Measurements from ENCODE around the gene TNFRSF1A.

GRCh38 chr12:6369916-6370575 lies 28.2 kb upstream of the TNFRSF1A start:
- no peak for TF ChIP-seq MAFK (IDR thresholded peaks at IDR 0.05; ENCODE audit: low read length)
- no peak for TF ChIP-seq BACH1 (tag; IDR thresholded peaks at IDR 0.05)
- TF ChIP-seq, protein P1, sequence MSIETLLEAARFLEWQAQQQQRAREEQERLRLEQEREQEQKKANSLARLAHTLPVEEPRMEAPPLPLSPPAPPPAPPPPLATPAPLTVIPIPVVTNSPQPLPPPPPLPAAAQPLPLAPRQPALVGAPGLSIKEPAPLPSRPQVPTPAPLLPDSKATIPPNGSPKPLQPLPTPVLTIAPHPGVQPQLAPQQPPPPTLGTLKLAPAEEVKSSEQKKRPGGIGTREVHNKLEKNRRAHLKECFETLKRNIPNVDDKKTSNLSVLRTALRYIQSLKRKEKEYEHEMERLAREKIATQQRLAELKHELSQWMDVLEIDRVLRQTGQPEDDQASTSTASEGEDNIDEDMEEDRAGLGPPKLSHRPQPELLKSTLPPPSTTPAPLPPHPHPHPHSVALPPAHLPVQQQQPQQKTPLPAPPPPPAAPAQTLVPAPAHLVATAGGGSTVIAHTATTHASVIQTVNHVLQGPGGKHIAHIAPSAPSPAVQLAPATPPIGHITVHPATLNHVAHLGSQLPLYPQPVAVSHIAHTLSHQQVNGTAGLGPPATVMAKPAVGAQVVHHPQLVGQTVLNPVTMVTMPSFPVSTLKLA (conservative IDR thresholded peaks at IDR 0.05) = no peak
- no peak for TF ChIP-seq DPF2 (IDR thresholded peaks at IDR 0.05)
- TF ChIP-seq CHD1 (IDR thresholded peaks at IDR 0.05; ENCODE audit: low read length) = no peak
- no peak for TF ChIP-seq SIX5 (IDR thresholded peaks at IDR 0.05; ENCODE audit: borderline replicate concordance in 1 of 2, insufficient read depth in 1 of 2, low read depth in 1 of 2, low read length in 2 of 2)
- TF ChIP-seq CTCF (IDR thresholded peaks at IDR 0.05 in 2 of 3, conservative IDR thresholded peaks at IDR 0.05 in 1 of 3; ENCODE audit: insufficient read depth in 2 of 3, low read depth in 1 of 3, low read length in 3 of 3) = no peak
- TF ChIP-seq FOXM1 (IDR thresholded peaks at IDR 0.05; ENCODE audit: low read depth) = no peak
- no peak for TF ChIP-seq FOXM1 (CRISPR knock-in tag; IDR thresholded peaks at IDR 0.05; ENCODE audit: low read depth)
- TF ChIP-seq SIRT6 (IDR thresholded peaks at IDR 0.05; ENCODE audit: low read depth, low read length) = no peak
- TF ChIP-seq ZNF165 (CRISPR knock-in tag; IDR thresholded peaks at IDR 0.05; ENCODE audit: borderline replicate concordance) = no peak
- no peak for TF ChIP-seq NRF1 (conservative IDR thresholded peaks at IDR 0.05 in 1 of 2, IDR thresholded peaks at IDR 0.05 in 1 of 2)
- TF ChIP-seq, protein P2, sequence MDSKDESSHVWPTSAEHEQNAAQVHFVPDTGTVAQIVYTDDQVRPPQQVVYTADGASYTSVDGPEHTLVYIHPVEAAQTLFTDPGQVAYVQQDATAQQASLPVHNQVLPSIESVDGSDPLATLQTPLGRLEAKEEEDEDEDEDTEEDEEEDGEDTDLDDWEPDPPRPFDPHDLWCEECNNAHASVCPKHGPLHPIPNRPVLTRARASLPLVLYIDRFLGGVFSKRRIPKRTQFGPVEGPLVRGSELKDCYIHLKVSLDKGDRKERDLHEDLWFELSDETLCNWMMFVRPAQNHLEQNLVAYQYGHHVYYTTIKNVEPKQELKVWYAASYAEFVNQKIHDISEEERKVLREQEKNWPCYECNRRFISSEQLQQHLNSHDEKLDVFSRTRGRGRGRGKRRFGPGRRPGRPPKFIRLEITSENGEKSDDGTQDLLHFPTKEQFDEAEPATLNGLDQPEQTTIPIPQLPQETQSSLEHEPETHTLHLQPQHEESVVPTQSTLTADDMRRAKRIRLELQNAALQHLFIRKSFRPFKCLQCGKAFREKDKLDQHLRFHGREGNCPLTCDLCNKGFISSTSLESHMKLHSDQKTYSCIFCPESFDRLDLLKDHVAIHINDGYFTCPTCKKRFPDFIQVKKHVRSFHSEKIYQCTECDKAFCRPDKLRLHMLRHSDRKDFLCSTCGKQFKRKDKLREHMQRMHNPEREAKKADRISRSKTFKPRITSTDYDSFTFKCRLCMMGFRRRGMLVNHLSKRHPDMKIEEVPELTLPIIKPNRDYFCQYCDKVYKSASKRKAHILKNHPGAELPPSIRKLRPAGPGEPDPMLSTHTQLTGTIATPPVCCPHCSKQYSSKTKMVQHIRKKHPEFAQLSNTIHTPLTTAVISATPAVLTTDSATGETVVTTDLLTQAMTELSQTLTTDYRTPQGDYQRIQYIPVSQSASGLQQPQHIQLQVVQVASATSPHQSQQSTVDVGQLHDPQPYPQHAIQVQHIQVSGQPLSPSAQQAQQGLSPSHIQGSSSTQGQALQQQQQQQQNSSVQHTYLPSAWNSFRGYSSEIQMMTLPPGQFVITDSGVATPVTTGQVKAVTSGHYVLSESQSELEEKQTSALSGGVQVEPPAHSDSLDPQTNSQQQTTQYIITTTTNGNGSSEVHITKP (IDR thresholded peaks at IDR 0.05; ENCODE audit: partially characterized antibody) = no peak
- no peak for TF ChIP-seq SMARCB1 (IDR thresholded peaks at IDR 0.05; ENCODE audit: insufficient read length, low read depth)
- no peak for TF ChIP-seq POLR2A (conservative IDR thresholded peaks at IDR 0.05)

All from K562 (cell line).